ENCODE measurements around the gene CDC27. TPM values are rescaled to one million over a fixed set of nuclear protein-coding genes. Genes with fewer than 3 reads are reported as not detected.
"Not testable (repeated sequence)": the region's sequence is repeated elsewhere in the genome, so short reads cannot be mapped to it uniquely, and the experiment has no call there.

The CDC27 gene
- total RNA-seq, 4 donors from 2014 or later: 26.5 to 65.9 (median 49.4) TPM

DNA sequence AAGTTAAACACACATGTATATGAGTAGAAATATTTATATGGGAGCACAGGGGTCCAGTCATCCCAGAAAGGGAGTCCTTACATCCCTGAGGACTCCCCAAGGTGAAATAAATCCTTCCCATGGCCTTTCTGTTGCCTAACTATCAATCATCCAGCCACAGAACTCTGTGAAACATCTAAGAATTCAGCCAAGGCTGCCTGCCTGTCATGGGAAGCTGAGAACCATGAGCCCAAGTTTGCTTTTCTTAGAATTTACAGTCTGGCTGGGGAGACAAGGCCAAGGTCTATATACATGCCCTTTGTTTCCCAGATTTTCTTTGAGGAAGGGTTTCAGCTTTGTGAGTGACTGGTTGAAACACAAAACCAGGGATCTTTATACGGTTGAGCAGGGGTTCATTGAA, 35.9 kb upstream of the CDC27 start:
- intact Hi-C loops (cut with DNase I; ENCODE audit: low total_unique reads): no loop called here
- ATAC-seq (no peak), DNase-seq (no peak)
- H3K9me3 ChIP-seq: no peaks in the 10 kb centered on the region
- H3K36me3 ChIP-seq: no peaks in the 10 kb centered on the region
- H3K27me3 ChIP-seq: no peaks in the 10 kb centered on the region
- in situ Hi-C loops (cut with MboI; ENCODE audit: low sequenced_read_pairs in 4 of 4): loop anchor here in 1 of 4 donors (5.0 kb wide), 1 partner anchor 87 kb away; no protein-coding TSS in a partner anchor
- TF ChIP-seq, protein P1, sequence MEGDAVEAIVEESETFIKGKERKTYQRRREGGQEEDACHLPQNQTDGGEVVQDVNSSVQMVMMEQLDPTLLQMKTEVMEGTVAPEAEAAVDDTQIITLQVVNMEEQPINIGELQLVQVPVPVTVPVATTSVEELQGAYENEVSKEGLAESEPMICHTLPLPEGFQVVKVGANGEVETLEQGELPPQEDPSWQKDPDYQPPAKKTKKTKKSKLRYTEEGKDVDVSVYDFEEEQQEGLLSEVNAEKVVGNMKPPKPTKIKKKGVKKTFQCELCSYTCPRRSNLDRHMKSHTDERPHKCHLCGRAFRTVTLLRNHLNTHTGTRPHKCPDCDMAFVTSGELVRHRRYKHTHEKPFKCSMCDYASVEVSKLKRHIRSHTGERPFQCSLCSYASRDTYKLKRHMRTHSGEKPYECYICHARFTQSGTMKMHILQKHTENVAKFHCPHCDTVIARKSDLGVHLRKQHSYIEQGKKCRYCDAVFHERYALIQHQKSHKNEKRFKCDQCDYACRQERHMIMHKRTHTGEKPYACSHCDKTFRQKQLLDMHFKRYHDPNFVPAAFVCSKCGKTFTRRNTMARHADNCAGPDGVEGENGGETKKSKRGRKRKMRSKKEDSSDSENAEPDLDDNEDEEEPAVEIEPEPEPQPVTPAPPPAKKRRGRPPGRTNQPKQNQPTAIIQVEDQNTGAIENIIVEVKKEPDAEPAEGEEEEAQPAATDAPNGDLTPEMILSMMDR (IDR thresholded peaks at IDR 0.05 in 4 of 5, conservative IDR thresholded peaks at IDR 0.05 in 1 of 5): no peak
- no peak for TF ChIP-seq POLR2A (IDR thresholded peaks at IDR 0.05)
- no peak overlapping the region for H3K4me3 ChIP-seq
- peak overlapping the region; percentile 52 to 85 (median 79) for H3K27ac ChIP-seq
- H3K4me1 ChIP-seq: peaks cover 10 to 15% of the 10 kb centered on the region in 2 donors

DNA sequence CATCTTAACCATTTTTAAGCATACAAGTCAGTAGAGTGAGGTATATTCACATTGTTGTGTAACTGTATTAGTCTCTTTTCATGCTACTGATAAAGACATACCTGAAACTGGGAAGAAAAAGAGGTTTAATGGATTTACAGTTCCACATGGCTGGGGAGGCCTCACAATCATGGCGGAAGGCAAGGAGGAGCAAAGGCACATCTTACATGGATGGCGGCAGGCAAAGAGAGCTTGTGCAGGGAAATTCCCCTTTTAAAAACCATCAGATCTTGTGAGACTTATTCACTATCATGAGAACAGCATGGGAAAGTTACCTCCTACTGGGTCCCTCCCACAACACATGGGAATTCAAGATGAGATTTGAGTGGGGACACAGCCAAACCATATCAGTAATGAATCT, 35.0 kb upstream of the CDC27 start:
- peak overlapping the region; percentile 52 to 85 (median 79) for H3K27ac ChIP-seq
- intact Hi-C loops (cut with DNase I; ENCODE audit: low total_unique reads); DNase-seq; ATAC-seq; H3K36me3 ChIP-seq; H3K27me3 ChIP-seq; H3K4me3 ChIP-seq; in situ Hi-C loops (cut with MboI; ENCODE audit: low sequenced_read_pairs in 4 of 4); H3K9me3 ChIP-seq: not testable (repeated sequence)
- peaks cover 8 to 12% of the 10 kb centered on the region in 2 donors for H3K4me1 ChIP-seq

GRCh38 chr17:47223460-47223859, 34.4 kb upstream of the CDC27 start:
- TF ChIP-seq, protein P1 (IDR thresholded peaks at IDR 0.05 in 4 of 5, conservative IDR thresholded peaks at IDR 0.05 in 1 of 5): no peak
- TF ChIP-seq POLR2A (IDR thresholded peaks at IDR 0.05): no peak
- H3K4me3 ChIP-seq: no peak overlapping the region
- intact Hi-C loops (cut with DNase I; ENCODE audit: low total_unique reads): no loop called here
- H3K9me3 ChIP-seq: no peaks in the 10 kb centered on the region
- no peak for ATAC-seq
- peaks cover 8 to 12% of the 10 kb centered on the region in 2 donors for H3K4me1 ChIP-seq
- no peaks in the 10 kb centered on the region for H3K27me3 ChIP-seq
- DNase-seq: no peak
- no peaks in the 10 kb centered on the region for H3K36me3 ChIP-seq
- H3K27ac ChIP-seq: peak overlapping the region; percentile 52 to 85 (median 66)
- in situ Hi-C loops (cut with MboI; ENCODE audit: low sequenced_read_pairs in 4 of 4): no loop called here

GRCh38 chr17:47223007-47223406, 33.9 kb upstream of the CDC27 start:
- Histone ChIP-seq H3K4me1 (peaks cover 8 to 12% of the 10 kb centered on the region in 2 donors), H3K27ac (peak overlapping the region; percentile 52 to 85 (median 66)), H3K36me3 (no peaks in the 10 kb centered on the region), H3K27me3 (no peaks in the 10 kb centered on the region), H3K9me3 (no peaks in the 10 kb centered on the region), H3K4me3 (no peak overlapping the region)
- intact Hi-C loops (cut with DNase I; ENCODE audit: low total_unique reads) (no loop called here), in situ Hi-C loops (cut with MboI; ENCODE audit: low sequenced_read_pairs in 4 of 4) (no loop called here)
- ATAC-seq (no peak), DNase-seq (no peak)
- TF ChIP-seq, protein P1 (IDR thresholded peaks at IDR 0.05 in 4 of 5, conservative IDR thresholded peaks at IDR 0.05 in 1 of 5): no peak
- TF ChIP-seq POLR2A (IDR thresholded peaks at IDR 0.05): no peak

DNA sequence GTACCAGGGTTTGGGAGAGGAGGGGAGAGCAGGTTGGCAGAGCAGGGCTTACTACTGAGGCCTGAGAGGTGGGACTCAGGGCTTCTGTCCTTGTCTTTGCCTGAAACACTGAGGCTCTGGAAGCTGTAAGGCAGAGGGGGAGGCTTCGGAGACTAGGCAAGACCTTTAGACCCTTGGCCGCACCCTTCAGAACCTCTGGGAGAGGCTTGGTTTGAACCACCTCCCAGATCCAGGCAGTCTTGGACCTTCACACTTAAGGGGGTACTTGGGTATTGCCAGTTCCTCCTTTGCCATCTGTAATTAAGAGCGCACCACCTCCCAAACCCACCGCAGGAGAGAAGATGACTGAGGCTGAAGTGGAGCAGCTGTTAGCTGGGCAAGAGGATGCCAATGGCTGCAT, 33.0 kb upstream of the CDC27 start:
- H3K4me3 ChIP-seq: no peak overlapping the region
- in situ Hi-C loops (cut with MboI; ENCODE audit: low sequenced_read_pairs in 4 of 4): no loop called here
- no peak overlapping the region for H3K27ac ChIP-seq
- no peak for TF ChIP-seq POLR2A (IDR thresholded peaks at IDR 0.05)
- TF ChIP-seq, protein P1 (IDR thresholded peaks at IDR 0.05 in 4 of 5, conservative IDR thresholded peaks at IDR 0.05 in 1 of 5): no peak
- intact Hi-C loops (cut with DNase I; ENCODE audit: low total_unique reads): no loop called here
- DNase-seq: no peak
- no peaks in the 10 kb centered on the region for H3K27me3 ChIP-seq
- peaks cover 8 to 12% of the 10 kb centered on the region in 2 donors for H3K4me1 ChIP-seq
- ATAC-seq: no peak
- H3K9me3 ChIP-seq: no peaks in the 10 kb centered on the region
- no peaks in the 10 kb centered on the region for H3K36me3 ChIP-seq
